Measurements from ENCODE around the gene MEGF6.

MEGF6 gene

DNA sequence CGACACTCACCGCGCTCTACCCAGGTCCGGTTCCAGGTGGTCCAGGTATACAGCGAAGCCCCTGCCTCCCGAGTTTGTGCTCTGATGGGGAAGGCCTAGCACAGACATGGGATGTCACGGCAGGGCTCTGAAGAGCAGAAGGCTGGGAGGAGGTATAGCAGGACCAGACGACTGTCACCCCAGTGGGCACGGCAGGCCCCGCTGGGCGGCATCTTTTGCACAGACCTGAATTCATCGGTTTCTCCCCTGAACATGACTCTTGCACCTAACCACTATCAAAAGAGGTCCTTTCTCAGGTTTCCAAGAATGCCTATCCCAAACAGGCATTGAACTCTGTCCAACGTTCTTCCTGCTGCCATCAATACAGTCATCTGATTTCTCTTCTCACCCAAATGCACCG lies 126.3 kb downstream of the MEGF6 start:
- DNase-seq (ENCODE audit: low read depth) = no peak

DNA sequence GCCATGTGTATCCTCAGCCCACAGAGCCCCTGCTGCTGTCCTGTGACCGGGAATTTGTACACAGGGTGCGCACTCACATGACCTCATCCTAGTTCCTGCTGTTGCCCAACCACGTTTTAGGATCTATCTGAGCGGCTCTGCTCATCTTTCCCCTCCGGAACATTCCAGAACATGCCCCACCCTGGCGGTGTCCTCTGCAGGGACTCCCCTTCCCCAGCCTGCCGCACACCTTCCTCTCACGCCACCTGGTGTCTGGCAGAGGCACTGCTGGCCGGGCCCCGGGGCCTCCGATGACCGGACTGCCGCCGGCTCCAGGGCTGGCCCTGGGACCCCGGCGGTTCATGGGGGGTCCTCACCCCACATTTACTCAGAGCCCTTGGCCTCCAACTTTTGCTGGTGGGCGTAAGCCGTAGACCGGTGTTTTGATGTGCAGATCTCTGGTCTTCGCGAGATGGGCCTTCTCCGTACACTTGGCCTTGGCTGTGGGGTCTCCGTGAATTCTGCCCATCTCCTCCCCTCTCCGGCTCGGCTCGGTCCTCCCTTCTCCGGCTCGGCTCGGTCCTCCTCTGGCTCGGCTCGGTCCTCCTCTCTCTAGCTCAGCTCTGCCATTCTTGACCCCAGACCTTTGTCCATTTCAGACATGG lies 127.4 kb downstream of the MEGF6 start:
- peak; percentile 16 for DNase-seq (ENCODE audit: low read depth)

DNA sequence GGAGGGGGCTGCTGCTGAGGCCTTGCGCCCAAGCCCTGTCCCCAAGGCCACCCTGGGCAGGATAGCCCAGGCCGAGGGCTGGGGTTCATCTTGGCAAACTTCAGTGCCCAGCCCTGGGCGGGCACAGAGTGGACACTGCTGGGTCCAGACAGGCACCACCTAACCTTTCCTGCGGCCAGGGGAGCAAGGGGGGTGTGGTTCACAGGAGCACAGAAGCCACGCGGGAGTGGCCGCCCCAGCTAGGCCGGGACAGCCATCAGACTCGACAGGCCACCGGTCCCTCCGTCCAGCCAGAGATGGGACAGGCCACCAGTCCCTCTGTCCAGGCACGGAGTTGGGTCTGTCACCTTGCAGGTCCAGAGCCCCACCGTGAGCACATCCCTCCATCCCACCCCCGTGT lies 127.9 kb downstream of the MEGF6 start:
- DNase-seq (ENCODE audit: low read depth) = no peak

DNA sequence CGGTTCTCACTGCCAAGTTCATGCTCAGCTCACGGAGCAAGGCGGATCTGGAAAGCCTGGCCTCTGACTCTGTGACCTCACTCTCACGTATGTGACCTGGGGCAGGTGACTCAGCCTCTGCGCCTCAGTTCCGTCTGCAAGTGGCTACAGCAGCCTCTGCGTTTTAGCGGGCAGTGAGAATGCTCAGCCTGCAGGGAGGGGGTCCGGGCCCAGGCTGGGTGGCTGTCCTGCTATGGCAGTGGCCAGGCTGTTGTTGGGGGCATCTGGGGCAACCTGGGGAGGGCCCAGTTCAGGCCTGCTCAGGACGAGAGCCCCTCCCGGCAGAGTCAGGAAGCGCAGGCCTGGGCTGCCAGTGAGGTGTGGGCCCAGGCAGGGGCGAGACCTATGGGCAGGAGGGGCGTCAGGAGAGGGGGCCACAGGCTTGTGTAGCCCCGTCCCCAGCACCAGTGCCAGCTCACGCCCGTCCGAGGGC lies 128.9 kb downstream of the MEGF6 start:
- no peak for DNase-seq (ENCODE audit: low read depth)

DNA sequence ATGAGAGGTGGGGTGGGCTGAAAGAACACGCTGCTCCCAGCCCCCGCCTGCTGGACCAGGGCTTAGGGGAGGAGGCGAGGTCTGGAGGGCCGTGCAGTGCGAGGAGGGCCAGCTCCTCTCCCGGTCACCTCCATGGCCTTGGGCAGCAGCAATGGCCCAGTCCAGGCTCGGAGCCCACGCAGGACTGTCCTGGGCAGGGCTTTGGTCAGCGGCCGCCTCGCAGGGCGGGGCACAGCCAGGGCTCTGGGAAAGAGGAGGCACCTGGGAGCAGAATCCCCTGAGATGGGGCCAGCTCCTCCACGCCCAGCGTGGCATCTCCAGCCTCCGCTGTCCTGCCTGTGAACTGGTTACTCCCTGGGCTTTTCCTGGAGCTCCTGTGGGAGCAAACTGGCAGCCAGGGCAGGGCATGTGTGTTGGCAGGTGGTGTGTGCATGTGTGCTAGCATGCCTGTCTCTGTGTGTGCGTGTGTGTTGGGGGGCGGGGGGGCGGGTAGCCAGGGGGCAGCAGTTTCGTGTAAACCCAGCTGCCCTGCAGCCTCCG lies 129.4 kb downstream of the MEGF6 start:
- DNase-seq (ENCODE audit: low read depth) = no peak

DNA sequence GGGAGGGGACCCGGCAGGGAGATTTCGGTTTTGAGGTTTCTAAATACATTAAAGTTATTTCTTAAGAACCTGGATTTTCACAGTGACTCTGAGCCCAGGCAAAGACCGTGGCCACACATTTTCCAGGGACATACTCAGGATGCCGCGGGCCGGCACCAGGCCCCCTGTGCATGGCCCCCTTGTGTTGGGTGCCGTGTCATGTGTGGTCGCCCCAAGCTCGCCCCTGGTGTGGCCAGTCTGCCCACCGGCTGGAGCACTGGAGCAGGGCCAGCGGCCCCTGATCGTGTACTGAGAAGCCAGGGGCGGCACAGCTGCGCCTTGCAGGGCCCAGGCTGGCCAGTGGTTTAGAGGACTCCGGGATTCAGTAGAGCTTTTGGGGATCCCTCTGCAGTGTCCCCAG lies 130.3 kb downstream of the MEGF6 start:
- DNase-seq (ENCODE audit: low read depth) = no peak

DNA sequence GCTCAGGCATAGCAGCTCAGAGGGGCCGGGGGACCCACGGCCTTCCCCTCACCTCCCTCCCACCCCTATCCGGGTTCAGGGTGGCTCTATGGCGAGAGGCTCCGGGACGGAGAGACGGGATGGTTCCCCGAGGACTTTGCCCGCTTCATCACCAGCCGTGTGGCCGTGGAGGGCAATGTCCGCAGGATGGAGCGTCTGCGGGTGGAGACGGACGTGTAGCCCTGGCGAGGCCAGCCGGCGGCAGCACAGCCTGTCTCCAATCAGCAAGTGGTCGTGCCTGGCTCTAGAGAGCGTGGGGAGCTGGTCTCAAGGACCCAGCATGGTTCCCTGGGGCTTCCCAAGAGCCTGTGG lies 131.0 kb downstream of the MEGF6 start:
- no peak for DNase-seq (ENCODE audit: low read depth)

DNA sequence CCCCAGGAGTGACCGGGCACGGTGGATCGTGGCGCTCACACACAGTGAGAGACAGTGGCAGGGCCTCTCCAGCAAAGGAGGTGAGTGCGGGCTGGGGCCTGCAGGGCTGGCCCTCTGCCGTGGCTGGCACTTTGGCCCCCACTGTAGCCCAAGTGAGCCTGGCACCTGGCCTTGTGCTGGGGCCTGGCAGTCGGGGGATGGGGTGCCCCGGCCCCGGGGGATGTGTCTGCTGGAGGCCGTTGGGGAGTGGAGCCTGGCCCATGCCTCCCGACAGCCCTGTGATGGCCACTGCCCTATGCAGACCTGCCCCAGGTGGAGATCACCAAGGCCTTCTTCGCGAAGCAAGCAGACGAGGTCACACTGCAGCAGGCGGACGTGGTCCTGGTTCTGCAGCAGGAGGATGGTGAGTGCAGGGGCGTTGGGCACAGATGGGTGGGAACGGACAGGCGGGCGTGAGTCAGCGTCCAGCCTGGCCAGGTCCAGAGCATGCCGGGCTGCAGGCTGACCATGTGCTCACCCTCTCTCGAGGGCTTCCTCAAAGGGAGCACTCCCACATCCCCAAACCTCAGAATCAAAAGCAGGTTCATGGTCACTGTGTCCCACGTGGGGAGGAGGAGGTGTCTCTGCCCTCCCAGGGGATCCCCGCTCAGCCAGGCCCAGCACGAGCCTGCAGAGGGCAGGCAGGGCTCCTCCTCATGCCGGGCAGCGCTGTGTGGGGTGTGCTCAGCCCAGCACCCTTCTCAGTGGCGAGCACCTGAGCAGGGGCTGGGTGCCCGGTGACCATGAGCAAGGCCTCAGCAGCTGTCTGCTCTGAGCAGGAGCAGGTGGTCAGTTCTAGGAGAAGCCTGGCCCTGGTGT lies 131.6 kb downstream of the MEGF6 start:
- no peak for DNase-seq (ENCODE audit: low read depth)

DNA sequence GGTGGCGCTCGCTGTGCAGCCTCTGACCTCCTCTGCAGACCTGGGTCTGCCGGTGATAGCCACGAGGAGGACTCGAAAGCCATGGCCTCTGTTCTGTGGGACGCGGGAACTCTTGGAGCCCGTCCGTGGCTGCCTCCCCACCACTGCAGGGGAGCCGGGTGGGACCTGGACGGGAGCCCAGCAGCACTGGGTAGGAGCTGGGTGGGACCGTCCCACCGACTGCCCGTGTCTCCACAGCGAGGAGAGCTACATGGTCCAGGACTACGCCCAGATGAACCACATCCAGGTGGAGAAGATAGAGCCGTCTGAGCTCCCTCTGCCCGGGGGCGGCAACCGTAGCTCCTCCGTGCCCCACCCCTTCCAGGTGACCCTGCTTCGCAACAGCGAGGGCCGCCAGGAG lies 133.1 kb downstream of the MEGF6 start:
- no peak for DNase-seq (ENCODE audit: low read depth)

DNA sequence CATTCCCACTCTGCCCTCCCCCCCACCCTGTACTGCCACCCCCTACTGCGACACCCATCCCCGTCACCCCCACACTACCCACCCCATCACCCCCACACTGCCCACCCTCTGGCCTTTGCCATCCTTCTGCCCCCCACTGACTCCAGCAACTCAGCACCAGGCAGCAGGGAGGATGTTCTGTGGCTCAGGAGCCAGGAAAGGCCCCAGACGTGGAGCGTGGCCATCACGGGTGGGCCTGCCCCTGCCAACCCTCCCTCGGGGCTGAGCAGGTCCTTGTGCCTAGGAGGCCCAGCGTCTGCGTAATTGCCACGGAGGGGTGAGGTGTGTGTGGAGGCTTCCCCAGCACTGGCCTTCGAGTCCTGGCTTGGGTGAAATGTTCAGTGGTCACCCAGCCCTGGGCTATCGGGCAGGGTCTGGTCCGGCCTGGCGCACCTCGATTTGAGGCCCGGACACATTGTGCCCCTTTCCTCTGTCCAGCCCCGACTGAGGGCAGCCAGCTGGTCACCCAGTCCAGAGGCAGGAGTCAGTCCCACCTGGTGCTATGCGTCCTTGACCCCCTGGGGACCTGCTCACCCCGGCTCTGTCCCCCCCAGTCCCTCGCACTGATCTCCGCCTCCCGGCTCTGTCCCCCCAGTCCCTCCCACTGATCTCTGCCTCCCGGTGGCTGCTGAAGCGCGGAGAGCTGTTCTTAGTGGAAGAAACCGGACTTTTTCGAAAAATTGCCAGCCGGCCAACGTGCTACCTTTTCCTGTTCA lies 133.9 kb downstream of the MEGF6 start:
- no peak for DNase-seq (ENCODE audit: low read depth)

DNA sequence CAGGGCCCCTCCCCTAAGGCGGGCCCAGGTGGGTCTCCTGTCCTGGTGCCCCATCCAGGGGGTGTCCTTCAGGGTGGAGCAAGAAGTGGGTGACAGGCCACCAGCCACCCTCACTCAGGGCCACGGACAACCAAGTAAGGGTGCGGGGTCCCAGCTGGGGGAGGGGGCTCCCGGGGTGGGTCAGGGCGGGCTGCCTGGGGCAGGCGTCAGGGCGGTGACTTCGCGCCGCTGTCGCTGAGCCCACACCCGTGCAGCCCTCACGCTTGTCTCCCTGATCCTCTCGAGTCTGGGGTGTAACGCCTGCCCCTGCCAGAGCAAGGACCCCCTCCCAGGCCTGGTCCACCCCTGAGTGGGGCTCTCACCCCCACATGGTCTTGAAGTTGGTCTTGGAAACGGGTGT lies 134.6 kb downstream of the MEGF6 start:
- DNase-seq (ENCODE audit: low read depth) = no peak

DNA sequence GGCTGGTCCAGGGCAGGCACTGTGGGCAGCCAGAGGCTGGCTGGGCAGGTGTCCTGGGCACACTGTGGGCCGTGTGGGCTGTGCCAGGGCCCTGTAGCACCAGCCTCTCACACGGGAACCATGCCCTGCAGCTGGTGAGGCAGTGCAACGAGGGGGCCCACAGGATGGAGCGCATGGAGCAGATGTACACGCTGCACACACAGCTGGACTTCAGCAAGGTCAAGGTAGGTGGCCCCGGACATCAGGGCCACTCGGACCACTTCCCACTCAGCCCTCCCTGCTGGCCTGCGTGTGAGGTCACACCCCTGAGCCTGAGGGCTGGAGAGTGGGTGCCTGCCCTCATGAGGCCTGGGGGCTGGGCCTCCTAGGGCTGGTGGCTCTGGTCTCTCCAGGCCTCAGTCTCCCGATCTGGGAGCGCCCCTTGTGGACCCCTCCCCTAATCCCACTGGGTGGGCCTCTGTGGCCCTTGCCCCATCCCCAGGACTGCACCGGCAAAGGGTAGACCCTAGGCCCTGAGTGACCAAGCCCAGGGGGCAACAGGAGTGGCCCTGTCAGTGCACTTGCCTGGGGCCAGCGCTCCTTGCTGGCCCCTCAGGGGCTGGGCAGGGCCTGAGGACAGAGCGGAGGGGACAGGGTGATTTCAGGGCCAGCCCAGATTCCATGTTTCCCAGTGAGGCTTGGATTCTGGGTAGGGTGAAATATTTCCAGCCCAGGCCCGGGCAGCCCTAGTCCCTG lies 135.3 kb downstream of the MEGF6 start:
- DNase-seq (ENCODE audit: low read depth) = no peak

DNA sequence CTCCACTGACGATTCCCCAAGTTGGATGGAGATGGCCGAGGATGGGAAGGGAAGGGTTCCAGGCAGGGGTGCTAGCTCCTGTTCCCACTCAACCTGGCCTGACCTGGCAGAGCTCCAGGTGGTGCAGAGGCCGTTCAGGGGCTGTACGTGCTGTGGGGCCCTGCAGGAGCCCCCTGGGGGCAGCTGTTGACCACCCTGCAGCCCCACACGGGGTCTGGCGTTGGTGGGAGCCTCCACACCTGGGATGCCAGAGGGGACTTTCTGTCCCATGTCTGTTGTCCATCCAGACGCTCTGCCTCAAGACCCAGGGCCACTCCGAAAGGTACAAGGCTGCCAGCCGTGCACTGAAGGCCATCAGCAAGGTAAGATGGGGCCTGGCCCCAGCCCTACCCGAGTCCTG lies 136.9 kb downstream of the MEGF6 start:
- DNase-seq (ENCODE audit: low read depth) = no peak

DNA sequence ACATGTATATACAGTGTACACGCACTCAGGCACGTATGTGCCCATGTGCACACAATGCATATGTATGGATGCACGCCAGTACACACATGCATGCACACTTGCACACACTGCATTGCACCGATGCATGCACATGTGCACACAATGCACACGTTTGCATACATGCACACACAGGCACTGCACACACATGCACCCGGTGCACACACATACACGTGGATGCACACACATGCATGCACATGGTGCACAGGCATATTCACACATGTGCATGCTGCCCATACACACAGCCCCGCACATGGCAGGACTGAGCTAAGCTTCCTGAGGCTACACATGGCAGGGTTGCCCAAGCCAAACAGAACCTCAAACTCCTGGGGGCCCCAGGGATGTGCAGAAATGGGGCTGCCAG lies 137.3 kb downstream of the MEGF6 start:
- no peak for DNase-seq (ENCODE audit: low read depth)

DNA sequence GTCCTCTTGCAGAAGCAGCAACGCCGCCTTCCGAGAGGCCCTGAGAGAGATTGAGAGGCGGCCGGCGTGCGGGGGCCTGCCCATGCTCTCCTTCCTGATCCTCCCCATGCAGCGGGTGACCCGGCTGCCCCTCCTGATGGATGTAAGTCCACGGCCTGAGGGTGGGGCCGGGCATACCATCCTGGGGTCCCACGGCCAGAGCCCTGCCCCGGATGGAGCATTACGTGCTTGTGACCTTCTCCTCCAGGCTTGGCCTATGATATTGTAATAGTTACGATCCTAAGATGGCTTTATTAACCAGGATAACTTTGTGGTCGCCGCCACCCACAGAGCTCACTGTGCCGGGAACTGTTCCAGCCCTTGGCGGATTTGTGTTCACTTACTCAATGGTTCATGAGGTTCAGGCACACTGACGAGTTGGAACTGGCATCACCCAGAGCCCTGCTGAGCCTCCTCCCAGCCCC lies 137.9 kb downstream of the MEGF6 start:
- no peak for DNase-seq (ENCODE audit: low read depth)

DNA sequence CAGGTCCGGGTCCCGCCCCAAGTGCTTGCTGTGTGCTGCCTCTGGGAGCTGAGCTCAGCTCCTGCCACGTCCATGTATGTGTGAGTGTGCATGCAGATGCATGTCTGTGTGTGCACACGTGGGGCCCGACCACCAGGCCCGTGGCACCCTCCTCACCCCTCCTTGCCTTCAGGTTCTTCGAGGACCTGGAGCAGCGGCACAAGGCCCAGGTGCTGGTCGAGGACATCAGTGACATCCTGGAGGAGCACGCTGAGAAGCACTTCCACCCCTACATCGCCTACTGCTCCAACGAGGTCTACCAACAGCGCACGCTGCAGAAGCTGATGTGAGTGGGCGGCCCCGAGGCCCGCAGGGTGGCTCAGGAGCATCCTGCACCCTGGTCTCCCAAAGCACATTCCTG lies 138.4 kb downstream of the MEGF6 start:
- DNase-seq (ENCODE audit: low read depth) = no peak

DNA sequence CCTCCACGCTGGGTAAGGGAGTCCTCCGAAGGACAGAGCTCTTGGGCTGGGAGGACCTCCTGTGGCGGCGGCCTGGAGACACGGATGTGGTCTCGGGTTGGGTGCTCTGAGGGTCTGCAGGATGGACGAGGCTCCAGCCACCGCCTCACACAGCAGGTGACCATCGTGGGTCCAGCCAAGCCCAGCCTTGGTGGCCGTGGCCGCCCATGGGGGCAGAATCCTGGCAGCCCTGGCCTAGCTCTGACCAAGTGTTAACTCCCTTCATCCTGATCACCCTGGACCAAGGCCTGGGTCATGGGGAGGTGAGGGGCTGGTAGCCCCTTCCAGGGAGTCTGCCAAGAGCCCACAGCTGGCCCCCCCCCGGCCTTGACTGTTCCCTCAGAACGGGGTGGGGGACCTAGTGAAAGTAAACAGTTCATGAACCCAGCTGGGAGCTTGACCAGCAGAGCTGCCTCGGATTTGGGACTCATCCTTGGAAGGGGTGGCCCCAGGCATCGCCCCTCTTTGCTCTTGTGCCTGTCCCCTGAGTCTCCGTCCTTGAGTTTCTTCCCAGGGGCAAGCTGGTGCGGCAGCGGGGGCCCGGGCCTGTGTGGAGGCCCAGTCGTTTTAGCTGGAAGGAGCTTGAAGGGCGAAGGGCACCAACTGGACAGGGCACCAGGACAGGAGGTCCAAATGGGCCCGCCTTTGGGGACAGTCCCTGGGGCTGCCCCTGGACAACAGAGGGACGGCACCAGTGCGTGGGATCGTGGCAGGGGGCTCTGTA lies 139.0 kb downstream of the MEGF6 start:
- no peak for DNase-seq (ENCODE audit: low read depth)

DNA sequence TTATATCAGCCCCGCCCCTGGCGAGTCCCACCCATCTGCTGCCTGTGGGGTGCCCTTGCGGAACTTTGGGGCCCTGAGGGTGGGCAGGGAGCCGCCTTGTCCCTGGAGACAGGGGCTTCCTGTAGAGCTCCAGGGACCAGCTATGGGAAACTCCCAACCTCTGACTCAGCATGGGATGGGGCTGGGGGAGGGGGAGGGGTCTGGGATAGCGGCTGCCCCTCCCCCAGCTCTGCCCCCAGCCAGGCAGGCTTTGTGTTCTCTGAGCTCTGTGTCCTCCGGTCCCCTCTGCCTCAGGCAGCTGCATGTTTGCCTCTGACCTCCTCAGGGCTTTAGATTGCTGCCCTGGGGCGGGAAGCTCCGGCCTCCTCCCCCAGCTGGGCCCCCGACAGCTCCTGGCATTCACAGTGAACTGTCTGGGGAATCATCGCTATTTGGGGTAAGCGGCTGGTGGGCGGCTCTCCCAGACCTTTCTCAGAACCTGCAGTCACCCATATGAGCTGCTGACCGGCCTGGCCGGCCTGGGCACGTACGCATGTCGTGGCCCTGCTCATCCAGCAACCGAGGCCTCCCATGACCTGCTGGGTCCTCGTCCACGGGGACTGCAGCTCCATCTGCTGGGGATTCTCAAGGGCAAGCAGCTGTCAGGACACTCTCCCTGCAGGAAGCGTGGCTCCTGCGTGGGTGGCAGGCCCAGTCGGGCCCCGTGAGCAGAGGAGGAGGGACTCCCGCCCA lies 139.8 kb downstream of the MEGF6 start:
- DNase-seq (ENCODE audit: low read depth) = no peak

DNA sequence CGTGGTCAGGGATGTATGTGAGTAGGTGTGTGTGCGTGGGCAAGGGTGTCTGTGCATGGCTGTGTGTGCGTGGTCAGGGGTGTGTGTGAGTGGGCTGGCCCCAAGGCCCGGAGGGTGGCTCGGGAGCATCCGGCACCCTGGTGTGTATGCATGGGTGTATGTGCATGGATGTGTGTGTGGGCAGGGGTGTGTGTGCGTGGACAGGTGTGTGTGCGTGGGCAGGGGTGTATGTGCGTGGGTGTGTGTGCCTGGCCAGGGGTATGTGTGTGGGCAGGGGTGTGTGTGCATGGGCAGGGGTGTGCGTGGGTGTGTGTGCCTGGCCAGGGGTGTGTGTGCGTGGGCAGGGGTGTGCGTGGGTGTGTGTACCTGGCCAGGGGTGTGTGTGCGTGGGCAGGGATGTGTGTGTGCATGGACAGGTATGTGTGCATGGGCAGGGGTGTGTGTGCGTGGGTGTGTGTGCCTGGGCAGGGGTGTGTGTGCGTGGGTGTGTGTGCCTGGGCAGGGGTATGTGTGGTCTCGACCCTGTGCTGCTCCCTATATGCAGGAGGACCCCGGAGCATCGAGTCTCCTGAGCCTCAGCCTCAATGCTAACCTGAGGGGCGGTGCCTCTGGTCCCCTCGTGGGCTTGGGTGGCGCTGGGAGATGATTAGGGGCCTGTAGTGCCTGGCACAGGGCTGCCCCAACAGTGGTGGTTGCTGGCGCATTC lies 140.5 kb downstream of the MEGF6 start:
- no peak for DNase-seq (ENCODE audit: low read depth)

Data from stimulated activated CD8-positive, alpha-beta memory T cell treated with anti-CD3 and anti-CD28 coated beads, Interleukin-15, amount 100 ng/mL, for 24 hours (primary cell).